ENCODE data around the gene KNCN. TPM values are rescaled to one million over a fixed set of nuclear protein-coding genes. Genes with fewer than 3 reads are reported as not detected.

The KNCN gene
- total RNA-seq, 1 donor from 2014 or later, result not detected

DNA sequence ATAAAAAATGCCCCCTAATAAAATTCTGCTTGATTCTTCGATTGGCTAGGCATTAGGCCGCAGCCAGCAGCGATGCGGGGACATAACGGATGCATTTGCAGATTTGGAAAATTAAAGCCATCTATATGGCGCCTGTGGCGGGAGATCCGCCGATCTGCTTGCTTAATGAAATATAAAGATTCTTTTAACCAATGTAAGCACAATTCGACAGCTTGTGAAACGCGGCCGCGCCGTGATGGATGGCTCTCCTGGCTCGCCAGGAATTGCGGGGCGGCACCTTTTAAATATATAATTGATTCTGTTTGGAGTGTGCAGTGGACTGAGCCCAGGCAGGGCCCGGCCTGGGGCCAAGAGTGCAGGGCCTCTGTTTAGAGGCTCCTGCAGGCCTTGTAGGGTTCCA, 53.8 kb downstream of the KNCN start:
- Mint-ChIP-seq H3K9me3 (no peaks in the 10 kb centered on the region), H3K27me3 (ENCODE audit: insufficient read depth, low read depth) (peaks cover 50% of the 10 kb centered on the region)

GRCh38 chr1:46497020-46497419, 54.4 kb downstream of the KNCN start:
- Mint-ChIP-seq H3K27me3 (ENCODE audit: insufficient read depth, low read depth) (peaks cover 57% of the 10 kb centered on the region), H3K27ac (no peak overlapping the region), H3K36me3 (no peaks in the 10 kb centered on the region), H3K9me3 (no peaks in the 10 kb centered on the region), H3K4me3 (no peak overlapping the region), H3K4me1 (peaks cover 8% of the 10 kb centered on the region)
- Histone ChIP-seq H3K9me3 (ENCODE audit: low read depth) (no peaks in the 10 kb centered on the region), H3K4me2 (no peak overlapping the region), H3K27me3 (peaks cover 92% of the 10 kb centered on the region), H3K4me1 (no peaks in the 10 kb centered on the region), H3K9ac (no peak overlapping the region), H4K20me1 (ENCODE audit: low read depth) (peaks cover 42% of the 10 kb centered on the region), H3F3A (ENCODE audit: low read depth) (peaks cover 12% of the 10 kb centered on the region), H3K27ac (no peak overlapping the region), H3K79me2 (ENCODE audit: low read depth) (no peaks in the 10 kb centered on the region), H2AFZ (replicated peaks) (no peak overlapping the region), H3K4me3 (no peak overlapping the region), H3K36me3 (no peaks in the 10 kb centered on the region)
- TF ChIP-seq EZH2 (IDR thresholded peaks at IDR 0.05), result no peak
- TF ChIP-seq, protein P1, sequence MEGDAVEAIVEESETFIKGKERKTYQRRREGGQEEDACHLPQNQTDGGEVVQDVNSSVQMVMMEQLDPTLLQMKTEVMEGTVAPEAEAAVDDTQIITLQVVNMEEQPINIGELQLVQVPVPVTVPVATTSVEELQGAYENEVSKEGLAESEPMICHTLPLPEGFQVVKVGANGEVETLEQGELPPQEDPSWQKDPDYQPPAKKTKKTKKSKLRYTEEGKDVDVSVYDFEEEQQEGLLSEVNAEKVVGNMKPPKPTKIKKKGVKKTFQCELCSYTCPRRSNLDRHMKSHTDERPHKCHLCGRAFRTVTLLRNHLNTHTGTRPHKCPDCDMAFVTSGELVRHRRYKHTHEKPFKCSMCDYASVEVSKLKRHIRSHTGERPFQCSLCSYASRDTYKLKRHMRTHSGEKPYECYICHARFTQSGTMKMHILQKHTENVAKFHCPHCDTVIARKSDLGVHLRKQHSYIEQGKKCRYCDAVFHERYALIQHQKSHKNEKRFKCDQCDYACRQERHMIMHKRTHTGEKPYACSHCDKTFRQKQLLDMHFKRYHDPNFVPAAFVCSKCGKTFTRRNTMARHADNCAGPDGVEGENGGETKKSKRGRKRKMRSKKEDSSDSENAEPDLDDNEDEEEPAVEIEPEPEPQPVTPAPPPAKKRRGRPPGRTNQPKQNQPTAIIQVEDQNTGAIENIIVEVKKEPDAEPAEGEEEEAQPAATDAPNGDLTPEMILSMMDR (IDR thresholded peaks at IDR 0.05), result no peak
- no peak for TF ChIP-seq EZH2phosphoT487 (IDR thresholded peaks at IDR 0.05)
- no peak for DNase-seq (ENCODE audit: low spot score)

More for the DNA sequence above, 53.8 kb downstream of the KNCN start:
- Mint-ChIP-seq H3K4me1 (peaks cover 6% of the 10 kb centered on the region), H3K27ac (no peak overlapping the region), H3K36me3 (no peaks in the 10 kb centered on the region), H3K4me3 (no peak overlapping the region)
- no peak for TF ChIP-seq EZH2 (IDR thresholded peaks at IDR 0.05)
- TF ChIP-seq EZH2phosphoT487 (IDR thresholded peaks at IDR 0.05), result no peak
- TF ChIP-seq, protein P1 (IDR thresholded peaks at IDR 0.05), result no peak
- Histone ChIP-seq H4K20me1 (ENCODE audit: low read depth) (peaks cover 36% of the 10 kb centered on the region), H3K4me2 (no peak overlapping the region), H3K9ac (no peak overlapping the region), H2AFZ (replicated peaks) (no peak overlapping the region), H3K27me3 (peaks cover 86% of the 10 kb centered on the region), H3K4me1 (no peaks in the 10 kb centered on the region), H3K79me2 (ENCODE audit: low read depth) (no peaks in the 10 kb centered on the region), H3K9me3 (ENCODE audit: low read depth) (no peaks in the 10 kb centered on the region), H3K36me3 (no peaks in the 10 kb centered on the region), H3F3A (ENCODE audit: low read depth) (peaks cover 12% of the 10 kb centered on the region), H3K27ac (no peak overlapping the region), H3K4me3 (no peak overlapping the region)
- DNase-seq (ENCODE audit: low spot score), result no peak

GRCh38 chr1:46496505-46496904, 54.9 kb downstream of the KNCN start:
- peaks cover 62% of the 10 kb centered on the region for H3K27me3 Mint-ChIP-seq (ENCODE audit: insufficient read depth, low read depth)
- Histone ChIP-seq H3K36me3 (no peaks in the 10 kb centered on the region), H3K27me3 (peaks cover 92% of the 10 kb centered on the region), H3K4me3 (no peak overlapping the region), H3K79me2 (ENCODE audit: low read depth) (no peaks in the 10 kb centered on the region), H3K4me2 (no peak overlapping the region), H3F3A (ENCODE audit: low read depth) (peaks cover 12% of the 10 kb centered on the region), H2AFZ (replicated peaks) (no peak overlapping the region), H3K9me3 (ENCODE audit: low read depth) (no peaks in the 10 kb centered on the region), H3K9ac (no peak overlapping the region), H3K27ac (no peak overlapping the region), H4K20me1 (ENCODE audit: low read depth) (peaks cover 47% of the 10 kb centered on the region), H3K4me1 (no peaks in the 10 kb centered on the region)
- TF ChIP-seq EZH2phosphoT487 (IDR thresholded peaks at IDR 0.05), result no peak
- TF ChIP-seq EZH2 (IDR thresholded peaks at IDR 0.05), result no peak
- TF ChIP-seq, protein P1 (IDR thresholded peaks at IDR 0.05), result no peak
- H3K36me3 Mint-ChIP-seq, result no peaks in the 10 kb centered on the region
- no peaks in the 10 kb centered on the region for H3K9me3 Mint-ChIP-seq
- DNase-seq (ENCODE audit: low spot score), result no peak
- peaks cover 12% of the 10 kb centered on the region for H3K4me1 Mint-ChIP-seq
- no peak overlapping the region for H3K27ac Mint-ChIP-seq
- H3K4me3 Mint-ChIP-seq, result no peak overlapping the region
